Keratinocyte (primary cell): Measurements from ENCODE around the gene CCNY. TPM values are rescaled to one million over a fixed set of nuclear protein-coding genes. Genes with fewer than 3 reads are reported as not detected.

ENCODE experiments used
- DNase-seq: peaks from one replicate; pipeline ENCODE4 v3.0.0-alpha.2; 2011; ENCODE audit warnings: low read depth, missing footprints, low spot score
- FAIRE-seq: peaks from 2 replicates; lab custom pipeline; 2011; peaks lifted over from hg19 to GRCh38; lab: Jason Lieb, UNC
- H2AFZ ChIP-seq: 2 replicates; pipeline ENCODE4 v1.6.0; 2012; ENCODE audit warnings: low read length, control low read depth, inconsistent platforms; ENCODE audit not compliant: control insufficient read depth
- H3K27ac ChIP-seq: 2 replicates; pipeline ENCODE4 v1.5.1; 2011; ENCODE audit warnings: low read length; ENCODE audit not compliant: control insufficient read depth, insufficient read depth
- H3K27me3 ChIP-seq: 3 replicates; pipeline ENCODE4 v1.6.0; 2011; ENCODE audit warnings: low read length; ENCODE audit not compliant: control insufficient read depth, insufficient read depth; ENCODE audit errors: extremely low read depth
- H3K36me3 ChIP-seq, 2 experiments: 2 replicates in 1 of 2; 3 replicates in 1 of 2; pipeline ENCODE4 v1.5.1; 2011; ENCODE audit warnings: low read length in 2 of 2, mild to moderate bottlenecking in 1 of 2; ENCODE audit not compliant: control insufficient read depth in 2 of 2, insufficient read depth in 2 of 2; ENCODE audit errors: extremely low read depth in 1 of 2
- H3K4me1 ChIP-seq: 3 replicates; pipeline ENCODE4 v1.5.1; 2011; ENCODE audit warnings: low read length; ENCODE audit not compliant: control insufficient read depth, insufficient read depth; ENCODE audit errors: extremely low read depth
- H3K4me2 ChIP-seq: 3 replicates; pipeline ENCODE4 v1.6.0; 2011; ENCODE audit warnings: low read depth, low read length; ENCODE audit not compliant: control insufficient read depth, insufficient read depth; ENCODE audit errors: extremely low read depth
- H3K4me3 ChIP-seq, 3 experiments: fragments of 200-600 bp in 1 of 3; sonication (generic) in 1 of 3; 2 replicates in 2 of 3; 3 replicates in 1 of 3; pipeline ENCODE4 v1.5.1; 2011 to 2016; ENCODE audit warnings: low read length in 3 of 3, mild to moderate bottlenecking in 3 of 3, control low read depth in 2 of 3, inconsistent platforms in 1 of 3, low read depth in 1 of 3, mixed read lengths in 1 of 3, mixed run types in 1 of 3, moderate library complexity in 1 of 3; ENCODE audit not compliant: control insufficient read depth in 2 of 3, insufficient read depth in 2 of 3; ENCODE audit errors: extremely low read depth in 1 of 3
- H3K79me2 ChIP-seq: 2 replicates; pipeline ENCODE4 v1.6.0; 2012; ENCODE audit warnings: low read length; ENCODE audit not compliant: control insufficient read depth, insufficient read depth
- H3K9ac ChIP-seq: 3 replicates; pipeline ENCODE4 v1.6.0; 2011; ENCODE audit warnings: low read length; ENCODE audit not compliant: control insufficient read depth, insufficient read depth; ENCODE audit errors: extremely low read depth
- H3K9me1 ChIP-seq: 3 replicates; pipeline ENCODE4 v1.6.0; 2011; ENCODE audit warnings: low read length; ENCODE audit not compliant: control insufficient read depth, insufficient read depth; ENCODE audit errors: extremely low read depth
- H3K9me3 ChIP-seq: 2 replicates; pipeline ENCODE4 v1.5.1; 2012; ENCODE audit warnings: low read depth, low read length; ENCODE audit not compliant: control insufficient read depth
- H4K20me1 ChIP-seq: 3 replicates; pipeline ENCODE4 v1.6.0; 2011; ENCODE audit warnings: low read length; ENCODE audit not compliant: control insufficient read depth, insufficient read depth; ENCODE audit errors: extremely low read depth
- CTCF ChIP-seq, 3 experiments: IDR thresholded peaks in 1 of 3; conservative IDR thresholded peaks in 1 of 3; optimal IDR thresholded peaks in 1 of 3; 2 replicates in 2 of 3; 3 replicates in 1 of 3; pipeline versions ENCODE3 to v1.5.1; 2011; ENCODE audit warnings: low read length in 3 of 3, mild to moderate bottlenecking in 3 of 3, moderate library complexity in 2 of 3, control low read depth in 1 of 3, inconsistent platforms in 1 of 3; ENCODE audit not compliant: insufficient read depth in 2 of 3; ENCODE audit errors: extremely low read depth in 1 of 3
- EZH2 ChIP-seq: IDR thresholded peaks from one replicate; pipeline ENCODE4 v1.6.1; 2012; ENCODE audit warnings: inconsistent platforms, mild to moderate bottlenecking, low read length, moderate library complexity
- dilution Hi-C: fragments of 300-500 bp; cut with MboI; formaldehyde crosslinking; loops from one replicate; pipeline ENCODE4 v1.7.0; 2020; ENCODE audit warnings: low sequenced_read_pairs; ENCODE audit not compliant: extremely low pct_ligation_motif_present
- polyA plus RNA-seq, 5 experiments: library from polyadenylated mRNA; depleted of rRNA in 3 of 5; stranded (reverse) in 3 of 5; stranded (forward) in 1 of 5; unstranded in 1 of 5; fragments of >200 nt; gene quantifications; 1 replicate in 1 of 5; 2 replicates in 3 of 5; 3 replicates in 1 of 5; pipeline versions ENCODE4 v1.2.1 to v1.2.3, GENCODE V29; 2011 to 2012; ENCODE audit warnings: missing spikeins in 2 of 5, low read depth in 1 of 5, low replicate concordance in 1 of 5

The CCNY gene
- polyA plus RNA-seq, 1 donor (not counting 4 experiments of a cell fraction or from before 2014, with no cell fraction given), result 58.9 TPM

DNA sequence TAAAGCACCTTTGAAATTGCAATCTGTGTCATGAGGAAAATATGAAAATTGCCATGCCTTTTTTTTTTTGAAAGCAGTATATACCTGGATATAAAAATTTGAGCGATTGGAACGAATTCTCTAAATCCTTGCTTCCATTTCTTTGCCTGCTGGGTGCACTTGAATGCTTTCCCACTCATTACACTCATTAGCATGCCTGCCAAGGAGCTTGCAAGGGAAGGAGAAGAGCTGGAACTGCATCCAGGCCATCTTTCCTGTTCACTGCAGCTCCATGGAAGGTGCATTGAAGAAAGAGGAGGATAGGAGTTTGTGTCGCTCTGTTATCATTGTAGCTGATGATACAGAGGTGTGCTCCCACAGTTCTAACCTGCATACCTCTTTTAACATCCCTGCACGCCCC, 166.4 kb downstream of the CCNY start:
- TF ChIP-seq CTCF (optimal IDR thresholded peaks at IDR 0.05 in 1 of 3, IDR thresholded peaks at IDR 0.05 in 1 of 3, conservative IDR thresholded peaks at IDR 0.05 in 1 of 3; ENCODE audit: extremely low read depth in 1 of 3, insufficient read depth in 2 of 3, low read length in 3 of 3), result no peak
- TF ChIP-seq EZH2, result no peak
- Histone ChIP-seq H3K79me2 (peaks cover 18% of the 10 kb centered on the region), H3K27me3 (no peaks in the 10 kb centered on the region)

DNA sequence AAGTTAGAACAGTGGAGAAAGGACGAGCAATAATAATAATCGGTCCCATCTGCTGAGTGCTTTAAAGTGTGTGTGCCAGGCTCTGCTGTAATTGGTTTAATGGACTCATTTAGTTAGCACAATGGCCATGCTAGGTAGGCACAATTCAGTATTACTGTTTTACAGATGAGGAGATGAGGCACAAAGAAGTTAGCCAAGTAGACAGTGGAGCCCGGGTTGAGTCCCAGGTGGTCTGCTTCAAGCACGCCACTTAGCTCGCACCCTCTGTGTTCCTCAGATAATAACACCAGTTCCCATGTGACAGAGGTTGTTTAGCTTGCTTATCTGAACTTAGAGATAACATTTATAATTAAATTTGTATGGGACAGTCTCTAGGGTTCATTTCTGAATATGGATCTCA, 167.3 kb downstream of the CCNY start:
- H3K4me3 ChIP-seq, result no peak overlapping the region
- no peak overlapping the region for H3K4me2 ChIP-seq
- H3K36me3 ChIP-seq, result peaks cover 0 to 2% of the 10 kb centered on the region in 2 experiments
- H3K27me3 ChIP-seq, result no peaks in the 10 kb centered on the region
- H3K9me1 ChIP-seq, result peaks cover 3% of the 10 kb centered on the region
- H2AFZ ChIP-seq, result no peak overlapping the region
- H3K27ac ChIP-seq, result no peak overlapping the region
- FAIRE-seq (no peak), DNase-seq (no peak)
- H4K20me1 ChIP-seq, result peaks cover 5% of the 10 kb centered on the region
- dilution Hi-C loops, result no loop called here
- H3K4me1 ChIP-seq, result no peaks in the 10 kb centered on the region
- no peaks in the 10 kb centered on the region for H3K9me3 ChIP-seq
- peaks cover 9% of the 10 kb centered on the region for H3K79me2 ChIP-seq
- H3K9ac ChIP-seq, result no peak overlapping the region
- TF ChIP-seq EZH2 (no peak), CTCF (optimal IDR thresholded peaks at IDR 0.05 in 1 of 3, IDR thresholded peaks at IDR 0.05 in 1 of 3, conservative IDR thresholded peaks at IDR 0.05 in 1 of 3; ENCODE audit: extremely low read depth in 1 of 3, insufficient read depth in 2 of 3, low read length in 3 of 3) (no peak)

More for the DNA sequence above, 166.4 kb downstream of the CCNY start:
- no peak overlapping the region for H3K9ac ChIP-seq
- H3K4me1 ChIP-seq, result no peaks in the 10 kb centered on the region
- DNase-seq, result no peak
- no peak overlapping the region for H3K4me2 ChIP-seq
- H4K20me1 ChIP-seq, result peaks cover 13% of the 10 kb centered on the region
- peaks cover 5% of the 10 kb centered on the region for H3K9me1 ChIP-seq
- no peak for FAIRE-seq
- no peak overlapping the region for H3K27ac ChIP-seq
- H2AFZ ChIP-seq, result no peak overlapping the region
- no peak overlapping the region for H3K4me3 ChIP-seq
- dilution Hi-C loops, result no loop called here
- H3K36me3 ChIP-seq, result peaks cover 0 to 2% of the 10 kb centered on the region in 2 experiments
- H3K9me3 ChIP-seq, result no peaks in the 10 kb centered on the region
